ENCODE data around the gene ARHGAP19. TPM values are rescaled to one million over a fixed set of nuclear protein-coding genes. Genes with fewer than 3 reads are reported as not detected.
A peak's percentile ranks its signal among the peaks of the same experiment; 100 is the strongest.

Gene ARHGAP19
- total RNA-seq, 2 donors from 2014 or later: 26.8 to 47.6 TPM

GRCh38 chr10:97234400-97234799 lies 58.0 kb downstream of the ARHGAP19 start:
- Mint-ChIP-seq H3K27ac (no peak overlapping the region), H3K4me3 (no peak overlapping the region), H3K27me3 (ENCODE audit: insufficient read depth) (no peaks in the 10 kb centered on the region), H3K4me1 (no peaks in the 10 kb centered on the region), H3K36me3 (ENCODE audit: low read depth) (peaks cover 12% of the 10 kb centered on the region), H3K9me3 (no peaks in the 10 kb centered on the region)
- no peak overlapping the region for H3K4me3 ChIP-seq (ENCODE audit: low read length)
- peak; percentile 84 for TF ChIP-seq CTCF (conservative IDR thresholded peaks at IDR 0.05)
- H3K36me3 ChIP-seq (ENCODE audit: control insufficient read depth, insufficient read depth, low read length): peaks cover 22% of the 10 kb centered on the region
- no peak overlapping the region for H3K9ac ChIP-seq (ENCODE audit: extremely low read depth, low read length, poor library complexity, severe bottlenecking)
- 83% methylated on average over 1 of the region's 1 CpG; no CpG with 5 or more reads in 1 of the 2 experiments for WGBS, 2 experiments (ENCODE audit: insufficient coverage in 1 of 2, insufficient read length in 1 of 2)
- H3K9me3 ChIP-seq (ENCODE audit: control insufficient read depth, low read length): no peaks in the 10 kb centered on the region
- H3K27me3 ChIP-seq (ENCODE audit: control insufficient read depth, insufficient read depth, low read length, poor library complexity, severe bottlenecking): no peaks in the 10 kb centered on the region
- DNase-seq: no peak
- H3K4me1 ChIP-seq (ENCODE audit: control insufficient read depth, insufficient read depth, low read length): no peaks in the 10 kb centered on the region
- H3K27ac ChIP-seq (ENCODE audit: low read depth, low read length): no peak overlapping the region

GRCh38 chr10:97230146-97230545 lies 62.3 kb downstream of the ARHGAP19 start:
- no peak overlapping the region for H3K9ac ChIP-seq (ENCODE audit: extremely low read depth, low read length, poor library complexity, severe bottlenecking)
- TF ChIP-seq CTCF (conservative IDR thresholded peaks at IDR 0.05): no peak
- no peaks in the 10 kb centered on the region for H3K27me3 ChIP-seq (ENCODE audit: control insufficient read depth, insufficient read depth, low read length, poor library complexity, severe bottlenecking)
- no peaks in the 10 kb centered on the region for H3K9me3 ChIP-seq (ENCODE audit: control insufficient read depth, low read length)
- Mint-ChIP-seq H3K4me1 (no peaks in the 10 kb centered on the region), H3K27ac (no peak overlapping the region), H3K4me3 (no peak overlapping the region), H3K27me3 (ENCODE audit: insufficient read depth) (no peaks in the 10 kb centered on the region), H3K9me3 (no peaks in the 10 kb centered on the region), H3K36me3 (ENCODE audit: low read depth) (peaks cover 14% of the 10 kb centered on the region)
- 88% methylated on average over 1 of the region's 1 CpG; no CpG with 5 or more reads in 1 of the 2 experiments for WGBS, 2 experiments (ENCODE audit: insufficient coverage in 1 of 2, insufficient read length in 1 of 2)
- no peak for DNase-seq
- no peak overlapping the region for H3K4me3 ChIP-seq (ENCODE audit: low read length)
- no peak overlapping the region for H3K27ac ChIP-seq (ENCODE audit: low read depth, low read length)
- no peaks in the 10 kb centered on the region for H3K4me1 ChIP-seq (ENCODE audit: control insufficient read depth, insufficient read depth, low read length)
- H3K36me3 ChIP-seq (ENCODE audit: control insufficient read depth, insufficient read depth, low read length): peaks cover 45% of the 10 kb centered on the region

GRCh38 chr10:97229322-97230015 lies 63.0 kb downstream of the ARHGAP19 start:
- no peak for TF ChIP-seq CTCF (conservative IDR thresholded peaks at IDR 0.05)
- no peak overlapping the region for H3K9ac ChIP-seq (ENCODE audit: extremely low read depth, low read length, poor library complexity, severe bottlenecking)
- Mint-ChIP-seq H3K27ac (no peak overlapping the region), H3K4me3 (no peak overlapping the region), H3K9me3 (no peaks in the 10 kb centered on the region), H3K36me3 (ENCODE audit: low read depth) (peaks cover 14% of the 10 kb centered on the region), H3K4me1 (peaks cover 5% of the 10 kb centered on the region), H3K27me3 (ENCODE audit: insufficient read depth) (no peaks in the 10 kb centered on the region)
- no peak for DNase-seq
- WGBS, 2 experiments (ENCODE audit: insufficient coverage in 1 of 2, insufficient read length in 1 of 2): 90 to 100% methylated on average over 1 of the region's 1 CpG
- no peak overlapping the region for H3K27ac ChIP-seq (ENCODE audit: low read depth, low read length)
- H3K36me3 ChIP-seq (ENCODE audit: control insufficient read depth, insufficient read depth, low read length): peaks cover 45% of the 10 kb centered on the region
- H3K4me1 ChIP-seq (ENCODE audit: control insufficient read depth, insufficient read depth, low read length): no peaks in the 10 kb centered on the region
- H3K9me3 ChIP-seq (ENCODE audit: control insufficient read depth, low read length): no peaks in the 10 kb centered on the region
- H3K4me3 ChIP-seq (ENCODE audit: low read length): no peak overlapping the region
- H3K27me3 ChIP-seq (ENCODE audit: control insufficient read depth, insufficient read depth, low read length, poor library complexity, severe bottlenecking): no peaks in the 10 kb centered on the region

Data from endodermal cell (in vitro differentiated cells).